CD4-positive, alpha-beta T cell (primary cell): ENCODE measurements around the gene KIF26B. TPM values are rescaled to one million over a fixed set of nuclear protein-coding genes. Genes with fewer than 3 reads are reported as not detected.

Experiments used
- ATAC-seq: fragments of 200-7000 bp; cut with Tn5 transposase; one replicate; pipeline ENCODE4 v1.10.0; 2022; ENCODE audit warnings: mild to moderate bottlenecking; ENCODE audit not compliant: poor library complexity
- CTCF ChIA-PET: fragments of 350-600 bp; sonication (Branson Sonifier 250); formaldehyde crosslinking; loops from one replicate; lab custom pipeline; 2021; ENCODE audit warnings: antibody characterized with exemption, inconsistent platforms; lab: Charles Lee
- POLR2A ChIA-PET: fragments of 350-600 bp; sonication (Branson Sonifier 250); formaldehyde crosslinking; loops from one replicate; lab custom pipeline; 2021; ENCODE audit warnings: antibody characterized with exemption, inconsistent platforms; lab: Charles Lee
- DNase-seq, 14 experiments: peaks; one replicate each; pipeline ENCODE4 v3.0.0-alpha.2; 2013 to 2020; ENCODE audit warnings: mixed read lengths in 2 of 14
- H3K27ac ChIP-seq, 2 donors: one replicate each; pipeline versions ENCODE4 v1.5.1 to v1.7.0; 2013; ENCODE audit warnings: low read length in 2 of 2, low read depth in 1 of 2, mild to moderate bottlenecking in 1 of 2
- H3K27me3 ChIP-seq, 2 experiments: 1 replicate in 1 of 2; 2 replicates in 1 of 2; pipeline versions ENCODE4 v1.6.1 to v1.7.0; 2013; ENCODE audit warnings: low read length in 2 of 2, control low read depth in 1 of 2, mild to moderate bottlenecking in 1 of 2, moderate library complexity in 1 of 2; ENCODE audit not compliant: insufficient read depth in 2 of 2, control insufficient read depth in 1 of 2
- H3K36me3 ChIP-seq: one replicate; pipeline ENCODE4 v1.6.1; 2013; ENCODE audit warnings: low read length, control low read depth; ENCODE audit not compliant: insufficient read depth
- H3K4me1 ChIP-seq: one replicate; pipeline ENCODE4 v1.6.1; 2013; ENCODE audit warnings: low read length, control low read depth; ENCODE audit not compliant: insufficient read depth
- H3K4me3 ChIP-seq: one replicate; pipeline ENCODE4 v1.5.1; 2013; ENCODE audit warnings: mild to moderate bottlenecking, low read length, moderate library complexity
- H3K9me3 ChIP-seq, 2 experiments: 1 replicate in 1 of 2; 2 replicates in 1 of 2; pipeline versions ENCODE4 v1.6.1 to v1.7.0; 2013; ENCODE audit warnings: low read length in 2 of 2, mild to moderate bottlenecking in 2 of 2, control low read depth in 1 of 2, moderate library complexity in 1 of 2; ENCODE audit not compliant: control insufficient read depth in 1 of 2, insufficient read depth in 1 of 2
- H3K27ac Mint-ChIP-seq: one replicate; pipeline ENCODE4 v1.8.0; 2020; ENCODE audit warnings: mixed read lengths
- H3K27me3 Mint-ChIP-seq: one replicate; pipeline ENCODE4 v1.8.0; 2021; ENCODE audit warnings: mixed read lengths
- H3K36me3 Mint-ChIP-seq: one replicate; pipeline ENCODE4 v1.8.0; 2021; ENCODE audit warnings: low read depth, mixed read lengths
- H3K4me1 Mint-ChIP-seq: one replicate; pipeline ENCODE4 v1.8.0; 2021; ENCODE audit warnings: low read depth, mixed read lengths
- H3K4me3 Mint-ChIP-seq: one replicate; pipeline ENCODE4 v1.8.0; 2020; ENCODE audit warnings: mild to moderate bottlenecking, mixed read lengths
- H3K9me3 Mint-ChIP-seq: one replicate; pipeline ENCODE4 v1.8.0; 2020; ENCODE audit warnings: mixed read lengths
- intact Hi-C, 2 experiments: fragments of 100-400 bp; cut with DNase I in 1 of 2; cut with micrococcal nuclease in 1 of 2; formaldehyde crosslinking; loops; one replicate each; pipeline versions ENCODE4 v1.15.1 to v1.9.0; 2023 to 2025; cut with DNase I, micrococcal nuclease
- total RNA-seq, 174 experiments: library from RNA in 2 of 174; stranded (reverse) in 2 of 174; gene quantifications; one replicate each; pipeline ENCODE4 v1.2.3 and lab custom pipeline; 2021 to 2026
- TF ChIP-seq, protein P1 (sequence below): fragments of 200-600 bp; IDR thresholded peaks from one replicate; pipeline ENCODE4 v1.8.0; 2022; ENCODE audit warnings: antibody characterized with exemption, mild to moderate bottlenecking

The KIF26B gene
- total RNA-seq, 2 experiments from 2014 or later = 0.03 TPM; not detected in 1

DNA sequence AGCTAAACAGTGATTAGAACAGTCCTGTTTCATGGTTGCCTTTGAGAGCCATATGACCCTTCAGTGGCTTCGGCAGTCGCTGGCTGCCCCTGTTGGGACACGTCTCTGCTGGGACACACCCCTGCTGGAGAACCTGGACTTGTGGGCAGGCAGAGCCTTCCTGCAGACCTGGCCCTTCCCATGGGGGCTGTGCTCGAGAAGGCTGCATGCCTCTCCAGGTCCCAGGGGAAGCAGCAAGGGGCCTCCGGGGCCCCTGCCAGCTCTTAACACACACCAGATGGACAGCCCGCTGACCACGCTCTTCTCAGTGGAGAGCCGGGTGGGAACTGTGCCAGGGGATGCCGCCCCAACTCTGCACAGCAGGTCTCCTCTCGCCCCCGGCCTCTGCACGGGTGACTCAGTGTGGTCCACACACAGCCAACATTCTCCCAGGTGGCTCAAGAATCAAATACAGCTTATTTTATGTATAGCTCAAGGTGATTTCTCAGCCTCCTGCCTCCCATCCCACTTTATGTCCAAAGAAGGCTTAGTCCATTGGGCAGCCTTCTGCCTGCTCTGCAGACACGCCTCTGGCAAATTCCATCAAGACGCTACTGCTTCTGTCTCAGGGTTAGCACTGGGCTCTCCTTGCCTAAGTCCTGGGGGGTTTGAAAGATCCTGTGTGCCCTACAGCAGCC, 450.8 kb downstream of the KIF26B start:
- Mint-ChIP-seq H3K9me3 (no peaks in the 10 kb centered on the region), H3K4me3 (no peak overlapping the region), H3K36me3 (no peaks in the 10 kb centered on the region), H3K4me1 (no peaks in the 10 kb centered on the region), H3K27ac (no peak overlapping the region), H3K27me3 (peaks cover 4% of the 10 kb centered on the region)
- H3K9me3 ChIP-seq = peaks cover 0 to 12% of the 10 kb centered on the region in 2 experiments
- DNase-seq (no peak), ATAC-seq (no peak)
- H3K27me3 ChIP-seq = no peaks in the 10 kb centered on the region
- ChIA-PET POLR2A (no interaction called here), CTCF (no interaction called here)
- H3K36me3 ChIP-seq = no peaks in the 10 kb centered on the region
- no peak overlapping the region for H3K4me3 ChIP-seq
- H3K4me1 ChIP-seq = no peaks in the 10 kb centered on the region
- no peak overlapping the region for H3K27ac ChIP-seq
- intact Hi-C loops = no loop called here
- TF ChIP-seq, protein P1, sequence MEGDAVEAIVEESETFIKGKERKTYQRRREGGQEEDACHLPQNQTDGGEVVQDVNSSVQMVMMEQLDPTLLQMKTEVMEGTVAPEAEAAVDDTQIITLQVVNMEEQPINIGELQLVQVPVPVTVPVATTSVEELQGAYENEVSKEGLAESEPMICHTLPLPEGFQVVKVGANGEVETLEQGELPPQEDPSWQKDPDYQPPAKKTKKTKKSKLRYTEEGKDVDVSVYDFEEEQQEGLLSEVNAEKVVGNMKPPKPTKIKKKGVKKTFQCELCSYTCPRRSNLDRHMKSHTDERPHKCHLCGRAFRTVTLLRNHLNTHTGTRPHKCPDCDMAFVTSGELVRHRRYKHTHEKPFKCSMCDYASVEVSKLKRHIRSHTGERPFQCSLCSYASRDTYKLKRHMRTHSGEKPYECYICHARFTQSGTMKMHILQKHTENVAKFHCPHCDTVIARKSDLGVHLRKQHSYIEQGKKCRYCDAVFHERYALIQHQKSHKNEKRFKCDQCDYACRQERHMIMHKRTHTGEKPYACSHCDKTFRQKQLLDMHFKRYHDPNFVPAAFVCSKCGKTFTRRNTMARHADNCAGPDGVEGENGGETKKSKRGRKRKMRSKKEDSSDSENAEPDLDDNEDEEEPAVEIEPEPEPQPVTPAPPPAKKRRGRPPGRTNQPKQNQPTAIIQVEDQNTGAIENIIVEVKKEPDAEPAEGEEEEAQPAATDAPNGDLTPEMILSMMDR = no peak

- ChIA-PET CTCF (no interaction called here), POLR2A (no interaction called here)
- Histone ChIP-seq H3K4me1 (no peaks in the 10 kb centered on the region), H3K27me3 (no peaks in the 10 kb centered on the region), H3K4me3 (no peak overlapping the region), H3K27ac (no peak overlapping the region), H3K36me3 (no peaks in the 10 kb centered on the region), H3K9me3 (peaks cover 0 to 12% of the 10 kb centered on the region in 2 experiments)
- Mint-ChIP-seq H3K27ac (no peak overlapping the region), H3K4me1 (no peaks in the 10 kb centered on the region), H3K36me3 (no peaks in the 10 kb centered on the region), H3K27me3 (peaks cover under 1% of the 10 kb centered on the region), H3K9me3 (no peaks in the 10 kb centered on the region), H3K4me3 (no peak overlapping the region)
- ATAC-seq (no peak), DNase-seq (no peak)
- TF ChIP-seq, protein P1 = no peak
- intact Hi-C loops = no loop called here
Observed at GRCh38 chr1:245606157-245606725, 451.5 kb downstream of the KIF26B start.

- POLR2A ChIA-PET = no interaction called here
- TF ChIP-seq, protein P1 = no peak
- DNase-seq (no peak), ATAC-seq (no peak)
- no peaks in the 10 kb centered on the region for H3K4me1 Mint-ChIP-seq
- intact Hi-C loops = no loop called here
- H3K9me3 Mint-ChIP-seq = no peaks in the 10 kb centered on the region
- no peaks in the 10 kb centered on the region for H3K27me3 ChIP-seq
- H3K27me3 Mint-ChIP-seq = no peaks in the 10 kb centered on the region
- no peak overlapping the region for H3K4me3 Mint-ChIP-seq
- no peak overlapping the region for H3K27ac Mint-ChIP-seq
- no peaks in the 10 kb centered on the region for H3K36me3 Mint-ChIP-seq
- no peak overlapping the region for H3K4me3 ChIP-seq
- no peaks in the 10 kb centered on the region for H3K36me3 ChIP-seq
- peaks cover 0 to 12% of the 10 kb centered on the region in 2 experiments for H3K9me3 ChIP-seq
- no peak overlapping the region for H3K27ac ChIP-seq
- no peaks in the 10 kb centered on the region for H3K4me1 ChIP-seq
- CTCF ChIA-PET = no interaction called here
Observed at GRCh38 chr1:245608271-245608670, 453.5 kb downstream of the KIF26B start.
